Measurements from ENCODE around the gene DOCK4.

- no peak for TF ChIP-seq POLR2A (IDR thresholded peaks at IDR 0.05)
- TF ChIP-seq CTCF (IDR thresholded peaks at IDR 0.05), result no peak
- TF ChIP-seq POLR2AphosphoS5 (IDR thresholded peaks at IDR 0.05), result no peak
Observed at GRCh38 chr7:111823826-111824225, 382.4 kb downstream of the DOCK4 start.
